ENCODE results near the gene KHK.
"Not testable (repeated sequence)": the region's sequence is repeated elsewhere in the genome, so short reads cannot be mapped to it uniquely, and the experiment has no call there.

GRCh38 chr2:27111392-27112078, 25.0 kb downstream of the KHK start:
- TF ChIP-seq POLR2AphosphoS5 (IDR thresholded peaks at IDR 0.05; ENCODE audit: insufficient read depth in 1 of 2, low read depth in 1 of 2); POLR2A (IDR thresholded peaks at IDR 0.05); CTCF (IDR thresholded peaks at IDR 0.05): not testable (repeated sequence)
